Bronchial epithelial cell (primary cell): ENCODE data around the gene TRIM71. TPM values are rescaled to one million over a fixed set of nuclear protein-coding genes. Genes with fewer than 3 reads are reported as not detected.

Experiments
- DNase-seq: peaks from one replicate; pipeline ENCODE4 v3.0.0-alpha.2; 2010; ENCODE audit warnings: low read depth
- FAIRE-seq: peaks from 2 replicates; lab custom pipeline; 2011; peaks lifted over from hg19 to GRCh38; lab: Jason Lieb, UNC
- H3K27me3 ChIP-seq: 2 replicates; pipeline ENCODE4 v1.5.1; 2011; ENCODE audit warnings: low read length; ENCODE audit not compliant: control insufficient read depth, insufficient read depth
- H3K36me3 ChIP-seq: 2 replicates; pipeline ENCODE4 v1.5.1; 2011; ENCODE audit warnings: low read length; ENCODE audit not compliant: control insufficient read depth, insufficient read depth
- H3K4me3 ChIP-seq: 2 replicates; pipeline ENCODE4 v1.5.1; 2011; ENCODE audit warnings: mild to moderate bottlenecking, low read depth, low read length, control low read depth
- CTCF ChIP-seq: IDR thresholded peaks from 2 replicates; pipeline ENCODE4 v1.5.1; 2011; ENCODE audit warnings: mild to moderate bottlenecking, moderate library complexity, low read length, control low read depth, inconsistent platforms; ENCODE audit not compliant: insufficient read depth, severe bottlenecking
- total RNA-seq: library from RNA; depleted of rRNA; stranded (reverse); fragments of >200 nt; gene quantifications from 2 replicates; pipeline ENCODE4 v1.2.1, GENCODE V29; 2014

TRIM71 gene
- total RNA-seq, 1 donor from 2014 or later, result not detected

GRCh38 chr3:32880225-32880624 is 62.4 kb downstream of the TRIM71 start:
- no peak for TF ChIP-seq CTCF
- no peaks in the 10 kb centered on the region for H3K36me3 ChIP-seq
- H3K27me3 ChIP-seq, result no peaks in the 10 kb centered on the region
- no peak for DNase-seq
- H3K4me3 ChIP-seq, result no peak overlapping the region
- no peak for FAIRE-seq

- H3K27me3 ChIP-seq, result no peaks in the 10 kb centered on the region
- no peaks in the 10 kb centered on the region for H3K36me3 ChIP-seq
- no peak for FAIRE-seq
- no peak overlapping the region for H3K4me3 ChIP-seq
- TF ChIP-seq CTCF, result no peak
- no peak for DNase-seq
These were observed 63.8 kb downstream of the TRIM71 start for GRCh38 chr3:32881624-32882023.

- FAIRE-seq (no peak), DNase-seq (no peak)
- H3K27me3 ChIP-seq, result no peaks in the 10 kb centered on the region
- no peak overlapping the region for H3K4me3 ChIP-seq
- no peaks in the 10 kb centered on the region for H3K36me3 ChIP-seq
- TF ChIP-seq CTCF, result no peak
These were observed 64.4 kb downstream of the TRIM71 start for GRCh38 chr3:32882189-32882588.

- TF ChIP-seq CTCF, result no peak
- Histone ChIP-seq H3K27me3 (no peaks in the 10 kb centered on the region), H3K4me3 (no peak overlapping the region), H3K36me3 (no peaks in the 10 kb centered on the region)
- FAIRE-seq (no peak), DNase-seq (no peak)
These were observed 64.8 kb downstream of the TRIM71 start for GRCh38 chr3:32882603-32883025.

- FAIRE-seq (no peak), DNase-seq (no peak)
- no peak for TF ChIP-seq CTCF
- no peaks in the 10 kb centered on the region for H3K27me3 ChIP-seq
- H3K4me3 ChIP-seq, result no peak overlapping the region
- H3K36me3 ChIP-seq, result no peaks in the 10 kb centered on the region
These were observed 66.0 kb downstream of the TRIM71 start for GRCh38 chr3:32883817-32884216.

GRCh38 chr3:32884591-32884990 is 66.8 kb downstream of the TRIM71 start:
- no peaks in the 10 kb centered on the region for H3K27me3 ChIP-seq
- no peak overlapping the region for H3K4me3 ChIP-seq
- DNase-seq (no peak), FAIRE-seq (no peak)
- no peaks in the 10 kb centered on the region for H3K36me3 ChIP-seq
- no peak for TF ChIP-seq CTCF
